K562 (cell line): ENCODE results near the gene RASSF7. TPM values are rescaled to one million over a fixed set of nuclear protein-coding genes. Genes with fewer than 3 reads are reported as not detected.
A peak's percentile ranks its signal among the peaks of the same experiment; 100 is the strongest.

Experiments used
- CBX1 ChIP-seq: sonication (generic); IDR thresholded peaks from 2 replicates; pipeline ENCODE4 v1.6.1; 2016; ENCODE audit warnings: antibody characterized with exemption, low read depth, mild to moderate bottlenecking
- CXXC5 ChIP-seq: fragments of 250-450 bp; sonication (Bioruptor Pico); IDR thresholded peaks from 2 replicates; pipeline ENCODE4 v1.8.0; 2022; ENCODE audit warnings: inconsistent platforms, mild to moderate bottlenecking, moderate library complexity
- EGR1 ChIP-seq: fragments of 450-650 bp; conservative IDR thresholded peaks from 2 replicates; pipeline ENCODE4 v1.6.1; 2017; ENCODE audit warnings: mild to moderate bottlenecking
- IFI16 ChIP-seq: fragments of 250-450 bp; sonication (Bioruptor Pico); IDR thresholded peaks from 2 replicates; pipeline ENCODE4 v2.1.2; 2022; ENCODE audit warnings: mild to moderate bottlenecking, inconsistent platforms
- MTA3 ChIP-seq: fragments of 450-650 bp; formaldehyde crosslinking; IDR thresholded peaks from 2 replicates; pipeline ENCODE4 v1.6.1; 2017; ENCODE audit warnings: mild to moderate bottlenecking, borderline replicate concordance
- NONO ChIP-seq, 2 experiments: fragments of 200-400 bp in 1 of 2; fragments of 450-650 bp in 1 of 2; formaldehyde crosslinking in 1 of 2; IDR thresholded peaks; 2 replicates each; pipeline ENCODE4 v1.6.1; 2017; ENCODE audit warnings: low read depth in 2 of 2, mild to moderate bottlenecking in 2 of 2, moderate library complexity in 2 of 2, low read length in 1 of 2
- SMAD3 ChIP-seq: fragments of 450-650 bp; formaldehyde crosslinking; conservative IDR thresholded peaks from 2 replicates; pipeline ENCODE4 v1.4.0; 2020; ENCODE audit warnings: mild to moderate bottlenecking
- ZBTB7A ChIP-seq: IDR thresholded peaks from 2 replicates; pipeline ENCODE4 v1.6.1; 2011; ENCODE audit warnings: low read depth, mild to moderate bottlenecking, low read length, moderate library complexity, borderline replicate concordance; ENCODE audit not compliant: control insufficient read depth
- ZNF764 ChIP-seq: fragments of 250-450 bp; sonication (Bioruptor Pico); IDR thresholded peaks from 2 replicates; pipeline ENCODE4 v1.4.0; 2020; ENCODE audit warnings: low read depth, mild to moderate bottlenecking, moderate library complexity
- polyA plus RNA-seq, 8 experiments: library from polyadenylated mRNA; depleted of rRNA in 4 of 8; stranded (reverse) in 5 of 8; unstranded in 3 of 8; fragments of >200 nt; fragmentation: Nextera tagmentation in 2 of 8; fragmentation: Illumina TruSeq in 1 of 8; extraction: Ambion mirVana in 2 of 8; extraction: Trizol in 1 of 8; gene quantifications; 2 replicates each; pipeline versions ENCODE4 v1.2.1 to v1.2.3, GENCODE V29; 2011 to 2014; ENCODE audit warnings: inconsistent platforms in 1 of 8, missing spikeins in 1 of 8
- total RNA-seq, 7 experiments: library from RNA; depleted of rRNA in 6 of 7; stranded (reverse); fragments of >200 nt in 6 of 7; fragmentation: Illumina TruSeq in 2 of 7; extraction: Trizol in 2 of 7; gene quantifications; 2 replicates each; pipeline versions ENCODE4 v1.2.1 to v1.2.3, GENCODE V29; 2011 to 2021; ENCODE audit warnings: low replicate concordance in 1 of 7
- TF ChIP-seq, protein P1 (sequence below): IDR thresholded peaks from 3 replicates; pipeline ENCODE4 v1.6.1; 2011; ENCODE audit warnings: borderline replicate concordance, mild to moderate bottlenecking; ENCODE audit not compliant: insufficient read length, insufficient read depth
- TF ChIP-seq, protein P2 (sequence below): fragments of 200-400 bp; formaldehyde crosslinking; IDR thresholded peaks from 2 replicates; pipeline ENCODE4 v1.6.1; 2017; ENCODE audit warnings: mild to moderate bottlenecking, low read depth, low read length, moderate library complexity
- TF ChIP-seq, protein P3 (sequence below): sonication (generic); formaldehyde crosslinking; IDR thresholded peaks from 2 replicates; pipeline ENCODE4 v1.8.0; 2022; ENCODE audit warnings: missing genetic modification reagents, mild to moderate bottlenecking, borderline replicate concordance

The RASSF7 gene
- total and polyA plus RNA-seq, 9 of the 15 experiments (the other 6 are each of a cell fraction or from before 2014, with no cell fraction given): 0.41 to 45.2 (median 18.6) TPM

DNA sequence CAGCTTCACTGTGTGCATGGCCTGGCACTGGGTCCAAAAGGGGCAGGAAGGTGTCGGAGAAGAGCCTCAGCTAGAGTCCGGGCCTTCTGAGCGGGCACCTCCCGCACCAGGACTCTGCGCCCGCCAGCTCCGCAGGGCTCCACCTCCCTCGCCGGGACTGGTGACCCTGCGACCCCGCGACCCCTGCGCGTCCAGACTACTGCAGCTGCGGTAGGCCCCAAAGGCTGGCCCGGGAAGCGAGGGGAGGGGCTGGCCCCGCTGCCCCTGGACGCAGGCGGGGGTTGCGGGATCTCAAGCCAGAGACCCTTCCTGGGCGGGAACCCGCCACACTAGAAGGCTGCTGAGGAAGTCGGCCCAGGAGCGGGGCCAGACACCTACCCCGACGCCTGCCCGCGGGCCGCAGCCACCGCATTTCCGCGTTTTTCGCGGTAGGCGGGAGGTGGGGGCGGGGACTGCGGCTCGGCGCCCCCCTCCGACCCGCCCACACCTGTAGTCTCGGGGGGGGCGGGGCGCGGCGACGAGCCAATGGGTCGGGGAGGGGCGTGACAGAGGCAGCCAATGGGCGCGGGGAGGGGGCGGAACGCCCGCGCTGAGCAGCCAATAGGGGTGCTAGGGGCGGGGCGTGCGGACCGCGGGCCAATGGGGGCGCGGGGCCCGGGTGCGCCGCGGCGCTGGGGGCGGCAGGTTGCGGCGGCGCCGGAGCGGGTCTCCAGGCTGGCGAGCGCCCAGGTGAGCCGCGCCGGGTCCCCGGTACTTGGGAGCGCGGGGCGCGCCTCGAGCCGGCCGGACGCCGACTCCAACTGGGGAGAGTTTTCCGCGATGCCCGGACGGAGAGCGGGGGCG, at the start of gene RASSF7, which contains the start of gene LMNTD2 (continued):
- TF ChIP-seq CBX1 (peak; percentile 30), SMAD3 (0 out of 2 replicates have a peak, but pooled peaks have one; percentile 56), MTA3 (peak; percentile 66; the same call in 1 of the 2 replicates), EGR1 (peak; percentile 76), ZBTB7A (peak; percentile 93), IFI16 (CRISPR knock-in tag) (no peak), ZNF764 (CRISPR knock-in tag) (0 out of 2 replicates have a peak, but pooled peaks have one; percentile 27), NONO (IDR thresholded peaks at IDR 0.05; ENCODE audit: low read depth in 2 of 2, low read length in 1 of 2) (peak in 1 of 2 experiments; percentile 90; a peak in 2 of 4 replicates), CXXC5 (peak; percentile 79)
- TF ChIP-seq, protein P1, sequence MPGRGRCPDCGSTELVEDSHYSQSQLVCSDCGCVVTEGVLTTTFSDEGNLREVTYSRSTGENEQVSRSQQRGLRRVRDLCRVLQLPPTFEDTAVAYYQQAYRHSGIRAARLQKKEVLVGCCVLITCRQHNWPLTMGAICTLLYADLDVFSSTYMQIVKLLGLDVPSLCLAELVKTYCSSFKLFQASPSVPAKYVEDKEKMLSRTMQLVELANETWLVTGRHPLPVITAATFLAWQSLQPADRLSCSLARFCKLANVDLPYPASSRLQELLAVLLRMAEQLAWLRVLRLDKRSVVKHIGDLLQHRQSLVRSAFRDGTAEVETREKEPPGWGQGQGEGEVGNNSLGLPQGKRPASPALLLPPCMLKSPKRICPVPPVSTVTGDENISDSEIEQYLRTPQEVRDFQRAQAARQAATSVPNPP: no peak
- TF ChIP-seq, protein P2, sequence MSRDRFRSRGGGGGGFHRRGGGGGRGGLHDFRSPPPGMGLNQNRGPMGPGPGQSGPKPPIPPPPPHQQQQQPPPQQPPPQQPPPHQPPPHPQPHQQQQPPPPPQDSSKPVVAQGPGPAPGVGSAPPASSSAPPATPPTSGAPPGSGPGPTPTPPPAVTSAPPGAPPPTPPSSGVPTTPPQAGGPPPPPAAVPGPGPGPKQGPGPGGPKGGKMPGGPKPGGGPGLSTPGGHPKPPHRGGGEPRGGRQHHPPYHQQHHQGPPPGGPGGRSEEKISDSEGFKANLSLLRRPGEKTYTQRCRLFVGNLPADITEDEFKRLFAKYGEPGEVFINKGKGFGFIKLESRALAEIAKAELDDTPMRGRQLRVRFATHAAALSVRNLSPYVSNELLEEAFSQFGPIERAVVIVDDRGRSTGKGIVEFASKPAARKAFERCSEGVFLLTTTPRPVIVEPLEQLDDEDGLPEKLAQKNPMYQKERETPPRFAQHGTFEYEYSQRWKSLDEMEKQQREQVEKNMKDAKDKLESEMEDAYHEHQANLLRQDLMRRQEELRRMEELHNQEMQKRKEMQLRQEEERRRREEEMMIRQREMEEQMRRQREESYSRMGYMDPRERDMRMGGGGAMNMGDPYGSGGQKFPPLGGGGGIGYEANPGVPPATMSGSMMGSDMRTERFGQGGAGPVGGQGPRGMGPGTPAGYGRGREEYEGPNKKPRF: no peak
- TF ChIP-seq, protein P3, sequence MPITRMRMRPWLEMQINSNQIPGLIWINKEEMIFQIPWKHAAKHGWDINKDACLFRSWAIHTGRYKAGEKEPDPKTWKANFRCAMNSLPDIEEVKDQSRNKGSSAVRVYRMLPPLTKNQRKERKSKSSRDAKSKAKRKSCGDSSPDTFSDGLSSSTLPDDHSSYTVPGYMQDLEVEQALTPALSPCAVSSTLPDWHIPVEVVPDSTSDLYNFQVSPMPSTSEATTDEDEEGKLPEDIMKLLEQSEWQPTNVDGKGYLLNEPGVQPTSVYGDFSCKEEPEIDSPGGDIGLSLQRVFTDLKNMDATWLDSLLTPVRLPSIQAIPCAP (CRISPR knock-in tag): no peak
